GM10248 (cell line): ENCODE data around the gene KCNMA1.

Source experiments
- CTCF ChIA-PET: fragments of 300-600 bp; sonication (Branson Sonifier 250); formaldehyde crosslinking; extraction: SDS; loops from one replicate; lab custom pipeline; 2021; ENCODE audit warnings: antibody characterized with exemption; lab: Yijun Ruan, JAX
- POLR2A ChIA-PET: fragments of 350-650 bp; sonication (Branson Sonifier 250); formaldehyde crosslinking; extraction: SDS; loops from one replicate; lab custom pipeline; 2020; ENCODE audit warnings: antibody characterized with exemption; lab: Yijun Ruan, JAX
- DNase-seq: peaks from one replicate; pipeline ENCODE4 v3.0.0; 2012; ENCODE audit errors: extremely low spot score
- TF ChIP-seq, protein P1 (sequence below): IDR thresholded peaks from 2 replicates; pipeline ENCODE4 v1.5.1; 2012; ENCODE audit warnings: mild to moderate bottlenecking, low read depth; ENCODE audit errors: extremely low read depth, missing control alignments, control extremely low read depth

Gene KCNMA1

DNA sequence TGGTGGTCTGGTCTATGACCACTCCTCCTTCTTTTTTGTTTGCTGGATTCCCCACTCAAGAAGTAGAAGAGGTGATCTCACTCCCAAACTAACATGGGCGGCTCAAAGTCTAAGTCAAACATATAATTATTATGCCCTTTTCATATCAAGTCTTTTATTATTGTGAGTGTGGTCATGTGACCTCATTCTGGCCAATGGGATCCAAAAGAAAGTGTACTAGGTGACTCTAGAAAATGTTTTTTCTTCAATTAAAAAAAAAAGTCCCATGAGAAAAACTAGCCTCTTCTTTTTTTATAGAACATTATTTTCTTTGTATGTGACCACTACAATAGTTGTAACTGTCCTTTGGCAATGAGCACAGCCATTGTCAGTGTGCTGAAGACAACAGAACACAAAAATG, 772.7 kb downstream of the KCNMA1 start:
- ChIA-PET POLR2A (no interaction called here), CTCF (no interaction called here)
- no peak for DNase-seq
- TF ChIP-seq, protein P1, sequence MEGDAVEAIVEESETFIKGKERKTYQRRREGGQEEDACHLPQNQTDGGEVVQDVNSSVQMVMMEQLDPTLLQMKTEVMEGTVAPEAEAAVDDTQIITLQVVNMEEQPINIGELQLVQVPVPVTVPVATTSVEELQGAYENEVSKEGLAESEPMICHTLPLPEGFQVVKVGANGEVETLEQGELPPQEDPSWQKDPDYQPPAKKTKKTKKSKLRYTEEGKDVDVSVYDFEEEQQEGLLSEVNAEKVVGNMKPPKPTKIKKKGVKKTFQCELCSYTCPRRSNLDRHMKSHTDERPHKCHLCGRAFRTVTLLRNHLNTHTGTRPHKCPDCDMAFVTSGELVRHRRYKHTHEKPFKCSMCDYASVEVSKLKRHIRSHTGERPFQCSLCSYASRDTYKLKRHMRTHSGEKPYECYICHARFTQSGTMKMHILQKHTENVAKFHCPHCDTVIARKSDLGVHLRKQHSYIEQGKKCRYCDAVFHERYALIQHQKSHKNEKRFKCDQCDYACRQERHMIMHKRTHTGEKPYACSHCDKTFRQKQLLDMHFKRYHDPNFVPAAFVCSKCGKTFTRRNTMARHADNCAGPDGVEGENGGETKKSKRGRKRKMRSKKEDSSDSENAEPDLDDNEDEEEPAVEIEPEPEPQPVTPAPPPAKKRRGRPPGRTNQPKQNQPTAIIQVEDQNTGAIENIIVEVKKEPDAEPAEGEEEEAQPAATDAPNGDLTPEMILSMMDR = no peak

DNA sequence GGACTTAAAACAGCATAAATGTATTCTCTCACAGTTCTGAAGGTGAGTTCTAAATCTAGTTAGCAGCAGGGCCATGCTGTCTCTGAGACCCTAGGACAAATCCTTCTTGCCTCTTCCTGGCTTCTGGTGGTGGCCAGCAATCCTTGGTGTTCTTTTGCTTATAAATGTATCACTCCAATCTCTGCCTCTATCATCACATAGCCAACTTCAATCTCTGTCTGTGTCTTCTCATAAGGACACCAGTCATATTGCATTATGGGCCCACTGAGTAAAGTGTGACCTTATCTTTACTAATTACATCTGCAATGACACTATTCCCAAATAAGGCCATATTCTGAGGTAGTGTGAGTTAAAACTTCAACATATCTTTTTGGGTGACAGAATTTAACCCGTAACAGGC, 778.9 kb downstream of the KCNMA1 start:
- POLR2A ChIA-PET = no interaction called here
- CTCF ChIA-PET = interaction anchor here (1.5 kb wide), 1 partner anchor 10 kb away, joined by 3 read pairs; no protein-coding TSS in a partner anchor
- TF ChIP-seq, protein P1 = no peak
- DNase-seq = no peak

DNA sequence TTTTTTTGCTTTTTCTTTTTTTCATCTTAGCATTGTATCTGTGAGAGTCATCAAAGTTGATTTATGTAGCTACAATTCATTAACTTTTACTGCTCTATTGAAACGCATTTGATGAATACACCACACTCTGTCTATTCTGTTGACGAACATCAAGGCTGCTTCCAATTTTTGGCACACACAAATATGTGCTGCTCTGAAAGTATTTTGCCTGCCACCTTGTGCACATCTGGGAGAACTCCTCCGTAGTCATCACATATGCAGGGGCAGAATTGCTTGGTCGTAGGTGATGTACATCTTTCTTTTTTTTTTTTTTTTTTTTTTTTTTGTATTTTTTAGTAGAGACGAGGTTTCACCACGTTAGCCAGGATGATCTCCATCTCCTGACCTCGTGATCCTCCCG, 796.8 kb downstream of the KCNMA1 start:
- TF ChIP-seq, protein P1 = no peak
- ChIA-PET POLR2A (no interaction called here), CTCF (no interaction called here)
- no peak for DNase-seq

DNA sequence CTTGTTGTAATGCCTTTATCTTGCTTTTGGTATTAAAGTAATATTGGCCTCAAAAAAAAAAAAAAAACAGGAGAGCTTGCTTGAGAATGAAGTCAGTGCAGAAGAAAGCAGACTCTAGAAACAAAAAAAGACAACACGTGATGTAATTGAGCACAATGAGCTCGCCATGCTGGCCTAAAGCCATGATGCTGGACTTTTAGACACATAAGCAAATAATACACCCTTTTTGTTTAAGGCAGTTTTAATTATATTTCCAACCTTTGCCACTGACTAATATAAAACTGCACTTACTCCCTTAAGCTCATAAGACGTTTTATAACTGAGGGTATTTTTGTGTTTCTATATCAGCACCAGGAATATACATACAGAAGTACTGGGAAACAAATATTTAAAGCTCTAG, 798.3 kb downstream of the KCNMA1 start:
- DNase-seq = no peak
- POLR2A ChIA-PET = no interaction called here
- CTCF ChIA-PET = interaction anchor here (1.4 to 1.7 kb wide), 3 partner anchors 8 to 40 kb away, joined by 4 to 5 read pairs (median 4); no protein-coding TSS in a partner anchor

DNA sequence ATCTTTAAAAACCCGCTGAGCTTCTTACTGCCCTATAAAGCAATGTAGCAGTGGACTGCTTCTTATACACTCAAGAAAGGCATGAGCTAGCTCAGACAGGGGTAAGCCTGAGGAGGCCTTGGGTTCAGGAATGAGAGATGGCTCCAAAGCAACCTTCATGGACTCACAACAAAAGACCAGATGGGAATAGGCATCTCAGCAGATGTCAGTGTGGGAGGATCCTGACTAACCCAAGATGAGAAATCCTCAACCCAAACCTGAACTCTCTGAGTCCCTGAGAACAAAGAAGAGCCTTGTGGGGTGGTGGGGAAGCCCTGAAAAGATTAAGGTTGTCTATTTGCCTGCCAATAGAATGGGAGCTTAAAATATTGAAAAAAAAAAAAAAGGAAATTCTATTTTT, 807.4 kb downstream of the KCNMA1 start:
- ChIA-PET CTCF (interaction anchor here (1.6 kb wide), 1 partner anchor 9 kb away, joined by 4 read pairs; no protein-coding TSS in a partner anchor), POLR2A (no interaction called here)
- TF ChIP-seq, protein P1 = no peak
- DNase-seq = no peak

More for the DNA sequence above, 798.3 kb downstream of the KCNMA1 start:
- TF ChIP-seq, protein P1 = no peak

DNA sequence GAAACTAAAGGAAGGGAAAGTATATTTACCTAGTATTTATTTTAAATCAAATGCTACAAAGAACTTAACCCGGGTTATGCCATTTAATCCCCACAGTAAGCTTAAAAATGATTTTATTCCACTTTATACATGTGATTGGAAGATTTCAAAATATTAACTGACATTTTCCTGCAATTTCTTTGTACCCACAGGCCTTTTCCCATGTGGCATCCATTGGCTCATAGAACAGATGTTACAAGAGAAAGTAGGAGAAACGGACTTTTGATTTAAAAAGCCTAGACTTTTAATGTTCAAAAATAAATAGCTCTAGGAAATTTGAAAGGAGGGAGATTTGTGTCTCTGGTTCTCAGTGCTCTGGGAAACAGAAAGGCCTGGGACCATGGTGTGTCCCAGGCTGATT, 807.9 kb downstream of the KCNMA1 start:
- ChIA-PET POLR2A (no interaction called here), CTCF (no interaction called here)
- no peak for DNase-seq
- TF ChIP-seq, protein P1 = no peak
